ENCODE results near the gene KLHDC4.
"Not testable (repeated sequence)": the region's sequence is repeated elsewhere in the genome, so short reads cannot be mapped to it uniquely, and the experiment has no call there.

Gene KLHDC4

DNA sequence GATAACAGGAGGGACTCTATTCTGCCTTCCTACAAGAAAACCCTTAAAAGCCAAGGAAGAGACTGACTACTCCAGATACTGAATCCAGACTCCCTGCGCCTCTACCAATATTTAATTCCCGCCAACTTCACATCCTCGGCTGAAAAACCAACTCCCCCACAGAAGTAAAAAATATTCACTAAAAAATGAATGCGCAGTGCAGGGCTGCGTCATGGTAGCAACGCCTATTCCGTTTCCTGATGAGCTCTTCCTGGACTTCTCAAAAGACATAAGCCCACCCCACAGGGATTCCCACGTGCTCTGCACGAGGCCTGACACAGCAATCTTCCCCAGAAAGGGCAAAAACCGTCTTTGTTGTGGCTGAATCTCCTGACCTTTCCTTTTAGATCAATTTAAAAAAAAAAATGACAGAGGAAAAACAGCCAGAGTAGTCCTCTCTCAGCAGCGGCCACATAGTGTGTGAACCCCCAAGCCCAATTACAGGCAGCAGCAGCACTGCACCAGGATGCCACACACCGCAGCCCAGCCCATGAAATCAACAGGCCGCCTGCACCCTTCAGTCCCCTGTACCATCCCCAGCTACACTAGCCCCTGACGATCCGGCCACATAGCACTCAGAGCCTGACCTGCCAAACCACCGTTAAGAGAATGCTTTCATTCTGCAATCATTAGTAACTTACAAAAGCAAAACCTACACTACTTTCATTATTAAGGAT is 23.9 kb downstream of the KLHDC4 start:
- no peak for DNase-seq

DNA sequence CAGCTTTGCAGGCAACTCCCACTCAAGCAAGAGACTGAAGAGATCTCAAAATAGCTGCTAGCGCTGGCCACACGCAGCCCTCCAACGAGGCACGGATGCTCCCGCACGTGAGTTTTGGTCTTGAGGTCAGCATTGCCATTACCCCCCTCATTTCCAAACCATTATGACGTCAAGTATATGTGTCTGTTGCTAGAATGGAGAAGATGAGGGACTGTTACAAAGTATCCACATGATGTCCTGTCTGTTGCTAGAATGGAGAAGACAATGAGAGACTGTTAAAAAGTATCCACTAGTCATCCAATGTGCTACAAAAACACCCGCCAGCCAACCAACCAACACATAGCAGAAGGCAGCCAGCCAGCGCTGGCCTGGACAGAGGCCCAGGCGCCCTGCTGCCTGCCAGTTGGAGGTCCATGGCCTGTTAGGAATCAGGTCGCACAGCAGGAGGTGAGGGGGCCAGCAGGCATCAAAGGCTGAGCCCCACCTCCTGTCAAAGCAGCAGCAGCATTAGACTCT is 24.8 kb downstream of the KLHDC4 start:
- DNase-seq = no peak

- no peak for DNase-seq
Measured at GRCh38 chr16:87740441-87740840, 25.3 kb downstream of the KLHDC4 start.

DNA sequence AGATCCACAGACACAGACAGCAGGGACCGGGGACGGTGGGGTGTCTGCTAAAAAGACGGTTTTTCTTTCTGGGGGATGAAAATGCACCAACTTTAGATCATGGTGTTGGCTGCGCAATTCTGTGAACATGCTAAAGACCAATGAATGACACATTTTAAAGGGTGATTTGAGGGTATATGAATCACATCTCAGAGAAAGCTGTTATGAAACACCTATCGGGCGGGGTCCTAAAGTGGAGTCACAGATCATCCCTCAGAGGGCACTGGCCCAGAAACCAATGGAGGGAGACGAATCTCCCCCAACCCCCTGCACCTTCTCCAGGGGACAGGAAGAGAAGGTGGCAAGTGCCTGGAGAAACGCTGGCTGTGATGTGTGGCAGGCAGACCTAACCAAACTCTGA is 26.0 kb downstream of the KLHDC4 start:
- no peak for DNase-seq

GRCh38 chr16:87736008-87736382 is 29.8 kb downstream of the KLHDC4 start:
- no peak for DNase-seq

DNA sequence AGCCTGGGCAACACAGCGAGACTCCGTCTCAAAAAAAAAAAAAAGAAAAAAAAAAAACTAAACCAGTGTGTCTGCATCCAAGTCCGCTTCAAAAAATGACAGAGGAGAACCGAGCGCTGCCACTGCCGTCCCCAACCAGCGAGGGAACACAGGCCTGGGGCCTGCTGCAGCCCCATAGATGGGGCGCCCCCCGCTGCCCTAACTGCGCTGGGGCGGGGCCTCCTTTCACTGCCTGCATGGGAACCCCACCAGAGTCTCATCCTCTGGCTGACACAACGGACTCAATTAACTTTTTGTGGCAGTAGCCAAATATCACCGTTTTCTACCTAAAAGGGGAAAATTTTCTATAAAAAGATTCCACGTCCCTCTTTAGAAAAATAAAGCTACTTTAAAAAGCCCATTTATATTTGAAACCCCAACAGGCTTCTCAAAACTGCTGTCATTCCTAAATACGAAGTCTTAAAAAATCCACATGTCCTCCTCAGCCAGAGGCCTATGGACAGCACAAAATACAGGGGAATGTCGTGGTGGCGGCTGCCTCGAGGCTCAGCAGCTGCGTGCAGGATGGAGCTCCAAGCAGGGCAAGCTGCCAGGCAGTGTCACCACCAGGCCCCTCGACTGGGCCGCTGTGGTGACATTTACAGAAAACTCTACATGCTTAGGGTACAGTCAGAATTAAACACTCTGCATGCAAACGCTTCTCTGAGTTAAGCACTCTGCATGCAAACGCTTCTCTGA is 30.3 kb downstream of the KLHDC4 start:
- DNase-seq = no peak

DNA sequence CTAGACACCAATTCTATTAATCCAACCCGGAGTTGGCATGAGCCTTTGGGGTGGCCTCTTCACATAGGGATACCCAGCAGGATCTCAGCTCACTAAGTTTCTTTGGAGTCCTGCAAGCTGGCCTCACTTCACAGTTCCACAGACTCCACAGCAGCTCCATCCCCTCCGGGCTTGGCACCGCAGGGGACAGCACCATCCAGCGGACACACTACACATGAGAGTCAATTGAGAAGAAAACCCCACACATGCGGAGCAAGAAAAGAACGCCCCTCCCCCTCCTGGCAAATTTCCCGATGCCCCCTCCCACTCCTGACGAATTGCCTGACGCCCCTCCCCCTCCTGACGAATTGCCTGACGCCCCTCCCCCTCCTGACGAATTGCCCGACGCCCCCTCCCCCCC is 31.1 kb downstream of the KLHDC4 start:
- DNase-seq = no peak

GRCh38 chr16:87733190-87733589 is 32.6 kb downstream of the KLHDC4 start:
- DNase-seq = peak in 1 of 2 donors; percentile 28

DNA sequence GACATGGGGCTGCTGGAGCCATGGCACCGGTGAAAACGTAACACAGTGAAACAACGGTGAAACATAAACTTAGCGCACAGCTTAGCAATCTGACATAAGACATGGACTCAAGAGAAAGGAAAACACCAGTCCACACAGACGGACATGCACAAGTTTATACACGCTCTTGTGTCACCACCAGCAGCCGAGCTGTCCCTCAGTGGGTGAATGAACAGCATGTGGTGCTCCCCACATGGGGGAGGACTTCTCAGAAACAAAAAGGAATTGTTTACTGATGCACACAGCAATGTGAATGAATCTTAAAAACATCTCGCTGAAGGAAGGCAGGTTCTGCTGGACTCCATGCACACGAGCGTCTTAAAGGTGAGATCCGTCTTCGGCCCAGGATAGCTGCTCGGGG is 34.2 kb downstream of the KLHDC4 start:
- no peak for DNase-seq

DNA sequence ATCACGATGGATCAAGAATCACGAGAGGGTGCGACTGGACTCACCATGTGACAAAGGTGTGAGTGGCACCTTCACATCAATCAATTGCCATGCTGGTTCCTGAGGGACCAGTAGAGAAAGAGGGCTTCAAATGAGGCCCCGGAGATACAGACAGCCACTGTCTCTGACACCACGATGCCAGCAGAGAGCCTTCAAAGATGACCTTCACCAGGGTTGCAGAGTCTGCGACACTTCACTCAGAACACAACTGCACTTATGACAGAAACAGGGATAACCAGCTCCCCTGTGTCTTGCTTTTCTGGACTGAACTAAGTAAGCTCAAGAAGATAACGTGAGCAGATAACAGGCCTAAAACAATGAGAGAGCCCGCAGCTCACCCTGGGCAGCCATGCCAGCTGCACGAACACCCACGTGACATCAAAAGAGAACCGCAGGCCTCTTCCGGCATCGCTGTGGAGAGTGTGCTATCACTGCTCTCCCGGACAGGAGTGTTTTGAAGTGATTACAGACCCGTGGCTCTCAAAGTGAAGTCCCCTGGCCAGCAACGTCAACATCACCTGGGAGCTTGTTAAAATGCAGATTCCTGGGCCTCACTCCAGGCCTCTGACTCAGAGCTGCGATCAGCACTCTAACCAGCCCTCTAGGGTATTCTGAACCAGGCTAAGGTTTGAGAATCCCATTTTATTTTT is 36.4 kb downstream of the KLHDC4 start:
- DNase-seq = peak in 1 of 2 donors; percentile 20

DNA sequence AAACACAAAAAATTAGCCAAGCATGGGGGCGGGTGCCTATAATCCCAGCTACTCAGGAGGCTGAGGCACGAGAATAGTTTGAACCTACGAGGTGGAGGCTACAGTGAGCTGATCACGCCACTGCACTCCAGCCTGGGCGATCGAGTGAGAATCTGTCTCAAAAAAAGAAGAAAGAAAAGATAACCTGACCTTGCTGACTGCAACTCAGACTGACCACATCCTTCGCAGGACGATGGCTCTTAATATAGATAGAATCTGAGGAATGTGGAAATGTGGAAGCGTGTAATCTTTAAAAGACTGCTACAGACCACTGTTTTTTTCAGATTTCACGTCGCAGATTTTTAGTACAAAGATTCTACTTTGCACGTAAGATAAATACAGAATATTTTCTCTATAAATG is 37.8 kb downstream of the KLHDC4 start:
- no peak for DNase-seq

- DNase-seq = no peak
Measured at GRCh38 chr16:87727346-87727745, 38.4 kb downstream of the KLHDC4 start.

GRCh38 chr16:87726577-87726976 is 39.2 kb downstream of the KLHDC4 start:
- DNase-seq = not testable (repeated sequence)

DNA sequence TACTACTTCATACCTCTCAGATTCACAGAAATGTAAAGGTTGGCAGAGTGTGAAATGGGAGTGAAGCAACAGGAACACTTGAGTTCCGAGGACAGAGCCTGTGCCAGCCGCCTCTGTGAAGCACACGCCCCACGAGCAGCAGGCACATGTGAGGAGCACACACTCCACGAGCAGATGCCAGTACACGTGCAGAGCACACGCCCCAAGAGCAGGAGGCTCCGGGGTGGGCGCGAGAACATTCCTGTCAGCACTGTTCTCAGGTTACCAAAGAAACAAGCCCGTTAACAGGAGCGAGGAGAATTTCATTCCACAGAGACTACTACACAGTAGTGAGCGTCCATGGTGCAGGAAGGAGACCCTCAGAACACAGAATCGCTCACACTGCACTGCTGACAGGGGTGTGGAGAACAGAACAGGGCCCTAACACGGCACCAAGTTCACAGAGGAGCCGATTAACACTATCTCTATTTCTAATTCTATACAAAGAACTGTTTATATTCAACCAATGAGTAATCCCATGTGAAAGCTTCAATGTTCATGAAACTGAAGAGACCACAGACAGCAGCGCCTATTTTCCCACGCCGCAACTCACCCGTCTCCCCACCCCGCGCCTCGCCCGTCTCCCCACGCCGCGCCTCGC is 40.1 kb downstream of the KLHDC4 start:
- no peak for DNase-seq

GRCh38 chr16:87724490-87725291 is 41.1 kb downstream of the KLHDC4 start:
- peak; percentile 39 to 47 for DNase-seq

- DNase-seq = peak; percentile 15 to 25
Measured at GRCh38 chr16:87723226-87723623, 42.6 kb downstream of the KLHDC4 start.

GRCh38 chr16:87722590-87723225 is 43.1 kb downstream of the KLHDC4 start:
- no peak for DNase-seq

DNA sequence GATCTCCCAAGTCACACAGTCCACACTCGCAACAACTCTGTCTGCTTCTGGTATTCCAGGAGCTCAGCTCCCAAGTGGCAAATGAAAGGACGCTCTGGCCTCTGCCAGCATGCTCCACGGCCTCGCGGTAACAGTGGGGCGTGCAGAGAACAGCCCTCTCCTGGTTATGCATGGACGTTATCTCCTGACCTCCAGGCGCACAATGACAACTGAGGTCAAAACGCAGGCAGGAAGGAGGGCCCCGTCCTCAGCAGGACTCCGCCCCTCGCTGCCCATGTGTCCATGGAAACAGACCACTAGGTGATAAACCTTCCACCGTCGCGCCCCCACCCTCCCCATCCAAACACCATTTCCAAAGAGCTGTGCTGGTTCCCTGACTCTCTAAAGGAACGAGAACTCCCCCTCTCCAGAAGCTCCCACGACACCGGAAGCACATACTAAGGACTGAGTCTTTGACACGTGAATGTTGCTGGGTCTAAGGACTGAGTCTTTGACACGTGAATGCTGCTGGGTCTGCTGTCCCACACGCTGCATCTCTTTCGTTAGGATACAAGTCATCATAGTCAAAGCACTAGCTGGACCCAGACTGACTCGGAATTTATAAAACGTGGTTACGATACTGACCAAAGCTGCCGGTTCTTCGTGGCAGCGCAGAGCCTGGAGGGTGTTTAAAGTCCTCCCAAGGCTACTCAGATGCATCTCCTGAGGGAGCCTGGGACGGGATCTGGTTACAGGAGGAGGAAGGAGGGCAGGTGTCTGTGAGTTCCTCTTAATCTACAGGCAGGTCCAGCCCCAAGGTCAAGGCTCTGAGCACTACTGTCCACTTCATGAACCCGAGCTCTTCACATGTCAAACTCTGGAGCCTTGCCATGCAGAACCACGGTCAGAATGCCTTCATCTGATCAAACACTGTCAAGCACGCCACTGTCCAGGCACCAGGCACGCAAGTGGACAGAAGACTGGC is 43.9 kb downstream of the KLHDC4 start:
- no peak for DNase-seq

DNA sequence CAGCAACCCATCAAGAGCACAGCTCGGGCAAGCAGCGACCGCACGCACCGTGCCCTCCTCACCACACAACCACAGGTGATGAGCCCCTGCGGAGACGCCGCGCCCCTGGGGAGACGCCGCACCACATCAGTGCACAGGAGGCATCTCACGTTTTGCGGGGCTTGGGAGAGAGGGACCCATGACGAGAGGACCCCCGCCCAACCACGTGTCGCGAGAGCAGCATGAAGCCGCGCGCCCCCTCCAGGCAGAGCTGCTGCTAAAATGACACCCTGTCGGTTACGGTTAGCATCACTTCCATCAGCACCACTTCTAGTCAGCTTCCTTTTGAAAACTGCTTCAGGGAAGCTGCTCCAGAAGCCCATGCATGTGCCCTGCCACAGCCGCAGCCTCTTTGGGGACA is 45.3 kb downstream of the KLHDC4 start:
- no peak for DNase-seq

- DNase-seq = not testable (repeated sequence)
Measured at GRCh38 chr16:87718831-87719230, 47.0 kb downstream of the KLHDC4 start.

DNA sequence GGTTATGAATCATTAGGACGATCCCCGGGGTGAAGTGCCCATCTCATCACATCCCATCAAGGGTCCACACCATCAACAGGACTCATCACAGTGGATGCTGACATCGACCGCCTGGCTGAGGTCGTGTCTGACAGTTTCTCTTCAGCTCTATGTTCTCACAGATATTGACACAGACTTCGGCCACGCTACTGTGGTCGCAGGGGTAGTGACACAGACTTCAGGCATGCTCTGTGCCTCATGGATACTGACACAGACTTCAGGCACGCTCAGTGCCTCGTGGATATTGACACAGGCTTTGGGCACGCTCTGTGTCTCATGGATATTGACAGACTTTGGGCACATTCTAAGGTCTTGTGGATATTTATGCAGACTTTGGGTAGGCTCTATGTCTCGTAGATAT is 50.1 kb downstream of the KLHDC4 start:
- DNase-seq = no peak
